MM.1S (cell line): ENCODE measurements around the gene SRI.

ENCODE experiments used
- DNase-seq: peaks from one replicate; pipeline ENCODE4 v3.0.0-alpha.2; 2015
- H2AFZ ChIP-seq: fragments of 300-600 bp; sonication (generic); 2 replicates; pipeline ENCODE4 v1.6.0; 2016; ENCODE audit warnings: antibody characterized with exemption, low read length
- H3F3A ChIP-seq: fragments of 300-600 bp; sonication (generic); 2 replicates; pipeline ENCODE4 v1.6.1; 2016; ENCODE audit warnings: mild to moderate bottlenecking, antibody characterized with exemption, low read length, moderate library complexity, mixed read lengths; ENCODE audit not compliant: insufficient read depth
- H3K27ac ChIP-seq: fragments of 300-600 bp; sonication (generic); 2 replicates; pipeline ENCODE4 v1.5.1; 2016; ENCODE audit warnings: mild to moderate bottlenecking, low read length
- H3K27me3 ChIP-seq: fragments of 300-600 bp; sonication (generic); replicated peaks from 2 replicates; pipeline ENCODE4 v1.6.0; 2016; ENCODE audit warnings: low read length; ENCODE audit not compliant: insufficient read depth
- H3K36me3 ChIP-seq: fragments of 300-600 bp; sonication (generic); replicated peaks from 2 replicates; pipeline ENCODE4 v1.6.1; 2016; ENCODE audit warnings: mild to moderate bottlenecking, low read length, mixed read lengths; ENCODE audit not compliant: insufficient read depth
- H3K4me1 ChIP-seq: fragments of 300-600 bp; sonication (generic); 2 replicates; pipeline ENCODE4 v1.6.1; 2016; ENCODE audit warnings: low read length, mixed read lengths
- H3K4me2 ChIP-seq: fragments of 300-600 bp; sonication (generic); 2 replicates; pipeline ENCODE4 v1.6.0; 2016; ENCODE audit warnings: low read depth, low read length
- H3K4me3 ChIP-seq: fragments of 300-600 bp; sonication (generic); 2 replicates; pipeline ENCODE4 v1.5.1; 2016; ENCODE audit warnings: low read length, mixed read lengths
- H3K79me2 ChIP-seq: fragments of 300-600 bp; sonication (generic); 2 replicates; pipeline ENCODE4 v1.6.1; 2016; ENCODE audit warnings: mixed run types, low read length, mixed read lengths
- H3K9ac ChIP-seq: fragments of 300-600 bp; sonication (generic); 2 replicates; pipeline ENCODE4 v1.6.1; 2016; ENCODE audit warnings: low read length, mixed read lengths
- H3K9me2 ChIP-seq: fragments of 300-600 bp; sonication (generic); replicated peaks from 2 replicates; pipeline ENCODE4 v1.6.1; 2016; ENCODE audit warnings: mild to moderate bottlenecking, low read length, mixed read lengths; ENCODE audit not compliant: insufficient read depth
- H3K9me3 ChIP-seq: fragments of 300-600 bp; sonication (generic); replicated peaks from 2 replicates; pipeline ENCODE4 v1.6.1; 2016; ENCODE audit warnings: mild to moderate bottlenecking, low read length, mixed read lengths; ENCODE audit not compliant: insufficient read depth
- H4K20me1 ChIP-seq: fragments of 300-600 bp; sonication (generic); 2 replicates; pipeline ENCODE4 v1.6.1; 2016; ENCODE audit warnings: mild to moderate bottlenecking, low read length, moderate library complexity, mixed read lengths; ENCODE audit not compliant: insufficient read depth
- EZH2 ChIP-seq: fragments of 300-600 bp; sonication (generic); optimal IDR thresholded peaks from 2 replicates; pipeline ENCODE3; 2017; ENCODE audit warnings: low read depth, mild to moderate bottlenecking, antibody characterized with exemption, low read length, mixed read lengths
- EZH2phosphoT487 ChIP-seq: fragments of 300-600 bp; sonication (generic); IDR thresholded peaks from 2 replicates; pipeline ENCODE4 v1.6.1; 2018; ENCODE audit warnings: antibody characterized with exemption, low read length
- TF ChIP-seq, protein P1 (sequence below): fragments of 300-600 bp; sonication (generic); IDR thresholded peaks from 2 replicates; pipeline ENCODE4 v1.5.1; 2016; ENCODE audit warnings: antibody characterized with exemption, low read length, mixed read lengths

SRI gene

DNA sequence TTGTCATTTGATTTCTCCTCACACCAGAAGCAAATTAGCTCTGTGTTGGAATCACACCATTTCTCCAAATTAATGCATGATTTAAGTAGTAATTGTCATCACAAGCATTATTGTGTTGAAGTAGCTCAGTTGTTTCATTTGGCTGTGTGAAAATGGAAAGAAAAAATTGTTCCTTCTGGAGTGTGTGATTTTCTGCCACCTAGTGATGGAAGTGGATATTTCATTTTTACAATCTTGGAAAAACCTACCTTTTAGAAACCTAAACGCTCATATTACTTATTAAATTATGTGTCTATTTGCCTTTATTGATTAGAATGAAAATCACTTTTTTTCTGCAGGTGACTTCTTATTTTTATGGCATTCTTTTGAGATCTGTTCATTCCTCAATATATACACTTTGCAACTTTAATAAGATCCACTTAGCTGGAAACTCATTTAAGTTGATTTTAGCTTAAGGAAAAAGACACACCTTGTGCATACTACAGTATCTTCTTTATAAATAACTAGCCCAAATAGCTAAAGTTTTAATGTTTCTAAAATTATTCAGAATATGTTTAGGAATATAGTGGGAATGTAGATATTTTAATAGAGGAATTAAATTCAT, 50.0 kb downstream of the SRI start:
- H3K27me3 ChIP-seq: no peaks in the 10 kb centered on the region
- no peaks in the 10 kb centered on the region for H3F3A ChIP-seq
- H3K4me3 ChIP-seq: no peak overlapping the region
- H3K4me2 ChIP-seq: no peak overlapping the region
- H3K9me2 ChIP-seq: no peaks in the 10 kb centered on the region
- no peaks in the 10 kb centered on the region for H3K36me3 ChIP-seq
- DNase-seq: peak; percentile 27
- H2AFZ ChIP-seq: no peak overlapping the region
- no peak overlapping the region for H3K27ac ChIP-seq
- TF ChIP-seq, protein P1, sequence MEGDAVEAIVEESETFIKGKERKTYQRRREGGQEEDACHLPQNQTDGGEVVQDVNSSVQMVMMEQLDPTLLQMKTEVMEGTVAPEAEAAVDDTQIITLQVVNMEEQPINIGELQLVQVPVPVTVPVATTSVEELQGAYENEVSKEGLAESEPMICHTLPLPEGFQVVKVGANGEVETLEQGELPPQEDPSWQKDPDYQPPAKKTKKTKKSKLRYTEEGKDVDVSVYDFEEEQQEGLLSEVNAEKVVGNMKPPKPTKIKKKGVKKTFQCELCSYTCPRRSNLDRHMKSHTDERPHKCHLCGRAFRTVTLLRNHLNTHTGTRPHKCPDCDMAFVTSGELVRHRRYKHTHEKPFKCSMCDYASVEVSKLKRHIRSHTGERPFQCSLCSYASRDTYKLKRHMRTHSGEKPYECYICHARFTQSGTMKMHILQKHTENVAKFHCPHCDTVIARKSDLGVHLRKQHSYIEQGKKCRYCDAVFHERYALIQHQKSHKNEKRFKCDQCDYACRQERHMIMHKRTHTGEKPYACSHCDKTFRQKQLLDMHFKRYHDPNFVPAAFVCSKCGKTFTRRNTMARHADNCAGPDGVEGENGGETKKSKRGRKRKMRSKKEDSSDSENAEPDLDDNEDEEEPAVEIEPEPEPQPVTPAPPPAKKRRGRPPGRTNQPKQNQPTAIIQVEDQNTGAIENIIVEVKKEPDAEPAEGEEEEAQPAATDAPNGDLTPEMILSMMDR: peak; percentile 58
- no peak for TF ChIP-seq EZH2
- no peaks in the 10 kb centered on the region for H3K4me1 ChIP-seq
- no peaks in the 10 kb centered on the region for H3K79me2 ChIP-seq
- no peak overlapping the region for H3K9ac ChIP-seq
- H3K9me3 ChIP-seq: no peaks in the 10 kb centered on the region
- no peaks in the 10 kb centered on the region for H4K20me1 ChIP-seq

DNA sequence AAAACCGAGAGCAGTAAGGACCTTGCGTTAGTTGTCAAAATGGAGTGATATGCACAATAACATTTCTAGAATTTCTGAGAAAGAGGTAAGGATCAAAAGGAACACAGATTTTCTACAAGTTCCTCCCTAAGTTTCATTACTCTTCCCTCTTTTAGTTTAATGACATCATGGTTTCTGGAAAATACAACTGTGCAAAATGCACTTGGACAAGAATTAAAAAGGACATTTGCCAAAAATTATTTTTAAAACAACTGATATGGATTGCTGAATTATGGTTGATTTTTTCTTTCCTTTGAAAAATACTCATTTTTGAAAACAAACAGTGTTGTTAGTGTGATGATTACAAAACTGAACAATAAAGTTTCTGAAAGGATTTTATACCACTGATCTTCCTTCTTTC, 52.1 kb downstream of the SRI start:
- no peak overlapping the region for H2AFZ ChIP-seq
- no peaks in the 10 kb centered on the region for H4K20me1 ChIP-seq
- no peaks in the 10 kb centered on the region for H3K9me3 ChIP-seq
- no peak overlapping the region for H3K4me2 ChIP-seq
- no peak overlapping the region for H3K9ac ChIP-seq
- H3K27me3 ChIP-seq: no peaks in the 10 kb centered on the region
- no peaks in the 10 kb centered on the region for H3K79me2 ChIP-seq
- no peaks in the 10 kb centered on the region for H3K9me2 ChIP-seq
- H3K4me3 ChIP-seq: no peak overlapping the region
- H3K36me3 ChIP-seq: no peaks in the 10 kb centered on the region
- no peak for DNase-seq
- H3K27ac ChIP-seq: no peak overlapping the region
- H3F3A ChIP-seq: no peaks in the 10 kb centered on the region
- TF ChIP-seq, protein P1: no peak
- TF ChIP-seq EZH2 (no peak), EZH2phosphoT487 (no peak)
- H3K4me1 ChIP-seq: no peaks in the 10 kb centered on the region

GRCh38 chr7:88167223-88167622, 52.6 kb downstream of the SRI start:
- Histone ChIP-seq H4K20me1 (no peaks in the 10 kb centered on the region), H3K9ac (no peak overlapping the region), H3K4me2 (no peak overlapping the region), H3K27ac (no peak overlapping the region), H3K9me3 (no peaks in the 10 kb centered on the region), H3K79me2 (no peaks in the 10 kb centered on the region), H3K27me3 (no peaks in the 10 kb centered on the region), H3K4me3 (no peak overlapping the region), H3K9me2 (no peaks in the 10 kb centered on the region), H3F3A (no peaks in the 10 kb centered on the region), H3K36me3 (no peaks in the 10 kb centered on the region), H3K4me1 (no peaks in the 10 kb centered on the region), H2AFZ (no peak overlapping the region)
- no peak for DNase-seq
- TF ChIP-seq EZH2: no peak
- TF ChIP-seq EZH2phosphoT487: no peak
- TF ChIP-seq, protein P1: no peak
